Cardiac fibroblast (primary cell): Measurements from ENCODE around the gene SYT7.

Experiments
- DNase-seq, 2 donors: peaks; one replicate each; pipeline versions ENCODE4 v3.0.0 to v3.0.0-alpha.2; 2010; ENCODE audit warnings: low read depth in 2 of 2
- H3K4me3 ChIP-seq, 2 donors: replicated peaks in 1 of 2; 1 replicate in 1 of 2; 2 replicates in 1 of 2; pipeline ENCODE4 v1.5.1; 2011; ENCODE audit warnings: low read depth in 2 of 2, low read length in 2 of 2, mild to moderate bottlenecking in 2 of 2, moderate library complexity in 1 of 2
- CTCF ChIP-seq: IDR thresholded peaks from one replicate; pipeline ENCODE4 v1.5.1; 2011; ENCODE audit warnings: low read depth, mild to moderate bottlenecking, low read length, inconsistent platforms

The SYT7 gene

GRCh38 chr11:61499816-61500491, 80.9 kb downstream of the SYT7 start:
- DNase-seq, result no peak
- no peak for TF ChIP-seq CTCF
- H3K4me3 ChIP-seq, result no peak overlapping the region

- DNase-seq, result no peak
- TF ChIP-seq CTCF, result no peak
- H3K4me3 ChIP-seq, result no peak overlapping the region
These were observed 82.0 kb downstream of the SYT7 start for GRCh38 chr11:61498767-61499341.

- TF ChIP-seq CTCF, result no peak
- no peak for DNase-seq
- no peak overlapping the region for H3K4me3 ChIP-seq
These were observed 83.0 kb downstream of the SYT7 start for GRCh38 chr11:61497876-61498275.

DNA sequence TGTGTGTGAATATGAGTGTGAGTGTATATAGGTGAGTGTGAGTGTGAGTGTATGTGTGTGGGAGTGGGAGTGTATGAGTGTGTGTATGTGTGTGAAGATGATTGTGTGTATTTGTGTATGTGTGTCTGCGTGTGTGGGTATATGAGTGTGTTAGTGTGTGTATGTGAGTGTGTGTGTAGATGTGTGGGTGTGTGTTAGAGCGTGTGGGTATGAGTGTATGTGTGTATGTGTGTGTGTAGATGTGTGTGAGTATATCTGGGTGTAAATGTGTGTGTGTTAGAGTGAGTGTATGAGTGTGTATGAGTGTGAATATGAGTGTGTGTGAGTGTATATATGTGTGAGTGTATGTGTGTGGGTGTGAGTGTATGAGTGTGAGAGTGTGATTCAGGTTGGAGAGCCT, 83.4 kb downstream of the SYT7 start:
- no peak overlapping the region for H3K4me3 ChIP-seq
- no peak for TF ChIP-seq CTCF
- DNase-seq, result no peak

DNA sequence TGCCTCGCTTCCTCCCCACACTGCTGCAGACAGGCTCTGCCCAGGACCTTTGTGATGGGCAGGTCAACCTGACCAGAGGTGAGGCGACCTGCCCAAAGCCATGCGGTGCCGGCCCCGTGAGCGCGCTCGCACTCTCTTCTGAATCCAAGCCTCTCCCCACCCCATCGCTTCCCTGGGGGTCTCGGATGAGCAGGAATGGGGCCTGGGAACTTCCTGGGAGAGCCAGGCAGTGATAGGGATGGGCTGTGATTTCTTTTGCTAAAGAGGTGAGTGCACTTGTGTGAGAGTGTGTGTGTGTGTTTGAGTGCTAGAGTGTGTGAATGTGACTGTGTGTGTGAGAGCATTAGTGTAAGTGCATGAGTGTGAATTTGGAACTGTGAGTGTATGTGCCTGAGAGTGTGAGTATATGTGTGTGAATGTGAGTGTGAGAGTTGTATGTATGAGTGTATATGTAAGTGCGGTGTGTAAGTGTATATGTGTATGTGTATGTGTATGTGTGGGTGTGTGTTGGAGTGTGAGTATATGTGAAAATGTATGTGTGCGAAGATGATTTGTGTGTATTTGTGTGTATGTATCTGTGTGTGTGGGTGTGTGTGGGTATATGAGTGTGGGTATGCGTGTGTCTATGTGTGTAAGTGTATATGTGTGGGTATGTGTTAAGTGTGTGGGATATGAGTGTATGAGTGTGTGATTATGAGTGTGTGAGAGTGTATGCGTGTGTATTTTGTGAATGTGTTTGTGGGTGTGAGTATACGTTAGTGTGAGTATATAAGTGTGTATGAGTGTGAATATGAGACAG, 84.1 kb downstream of the SYT7 start:
- no peak for TF ChIP-seq CTCF
- DNase-seq, result no peak
- H3K4me3 ChIP-seq, result no peak overlapping the region

DNA sequence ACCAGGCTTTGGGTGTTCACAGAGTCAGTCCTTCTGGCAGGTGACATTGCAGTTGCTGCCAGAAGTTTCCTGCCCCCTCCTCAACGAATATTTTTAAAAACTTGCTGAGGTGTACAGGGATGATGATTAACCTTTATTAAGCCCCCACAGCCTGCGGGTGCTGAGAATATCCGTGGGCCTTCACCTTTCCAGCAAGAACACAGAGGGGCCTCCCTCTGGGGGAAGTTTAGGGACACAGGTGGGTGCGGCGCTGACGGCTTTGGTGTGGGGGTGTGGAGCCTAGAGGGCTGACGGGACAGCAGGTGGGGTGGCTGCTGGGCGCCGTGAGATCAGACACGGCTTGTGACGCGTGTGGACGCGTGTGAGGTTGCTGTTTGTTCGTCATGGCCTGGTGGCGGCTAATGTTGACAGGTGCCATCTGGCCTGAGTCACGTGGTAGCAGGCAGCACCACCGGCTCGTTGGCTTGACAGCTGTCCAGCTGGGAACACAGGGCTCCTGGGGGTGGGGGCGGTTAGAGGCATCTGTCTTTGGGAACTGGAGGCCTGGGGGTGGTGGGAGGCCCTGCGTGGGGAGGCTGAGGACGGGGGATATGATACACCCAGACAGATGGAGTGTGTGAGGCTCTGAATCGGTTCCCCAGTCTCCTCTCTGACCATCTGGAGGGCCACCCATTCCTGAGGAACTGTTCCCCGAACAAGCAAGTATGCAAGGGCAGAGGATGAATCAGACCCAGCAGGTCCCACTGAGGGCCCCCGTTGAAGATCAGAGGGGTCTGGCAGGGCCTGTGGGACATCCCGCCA, 84.9 kb downstream of the SYT7 start:
- no peak overlapping the region for H3K4me3 ChIP-seq
- TF ChIP-seq CTCF, result no peak
- DNase-seq, result no peak
